NCI-H2107 (cell line): ENCODE results near the gene IQCE.
"Not testable (repeated sequence)": the region's sequence is repeated elsewhere in the genome, so short reads cannot be mapped to it uniquely, and the experiment has no call there.

Experiments
- DNase-seq: peaks from one replicate; lab custom pipeline; 2025; lab: John Stamatoyannopoulos, UW

IQCE gene

DNA sequence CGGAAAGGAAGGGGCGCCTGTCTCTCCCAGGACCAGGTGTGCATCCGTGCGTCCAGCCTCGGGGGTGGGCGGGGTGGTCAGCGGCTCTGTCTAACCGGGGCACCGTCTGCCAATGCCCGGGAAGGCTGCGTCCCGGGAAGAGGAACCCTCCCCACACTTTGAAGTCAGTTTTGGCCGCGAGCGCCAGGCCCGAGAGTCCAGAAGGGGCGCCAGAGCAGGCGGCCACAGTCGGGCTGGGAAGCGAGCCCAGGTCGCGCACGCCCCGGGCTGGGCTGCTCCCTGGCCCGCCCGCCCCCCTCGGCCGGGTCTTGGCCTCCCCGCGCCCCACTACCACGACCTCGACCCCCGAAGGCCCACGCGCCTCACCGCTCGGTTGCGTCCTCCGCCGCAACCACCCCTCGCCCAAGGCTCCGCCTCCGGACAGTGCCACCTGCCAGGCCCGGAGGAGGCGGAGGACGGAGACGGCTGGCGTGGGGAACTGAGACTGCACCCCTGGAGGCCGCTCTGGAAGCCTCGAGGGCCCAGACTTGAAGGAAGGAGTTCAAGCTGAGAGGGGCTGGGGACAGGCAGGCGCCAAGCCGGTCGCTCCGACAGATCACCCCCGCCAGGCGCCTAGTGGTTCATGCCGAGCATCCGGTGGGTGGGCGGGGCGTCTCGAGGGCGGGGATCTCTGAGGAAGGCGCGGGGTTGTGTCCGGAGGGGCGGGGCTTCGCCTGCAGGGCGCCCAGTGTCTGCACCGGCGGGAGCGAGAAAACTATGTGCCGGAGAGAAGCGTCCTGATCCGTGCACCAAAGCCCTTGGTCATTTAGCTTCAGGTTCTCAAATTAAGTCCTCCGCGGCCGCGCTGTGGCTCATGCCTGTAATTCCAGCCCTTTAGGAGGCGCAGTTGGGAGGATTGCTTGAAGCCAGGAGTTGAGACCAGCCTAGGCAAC lies 3.4 kb upstream of the IQCE start, which contains the start of gene BRAT1:
BRAT1 (minus strand) TSS at position 404 of the 932 bp plus-strand sequence. CDS start 1,093 bp downstream, outside the sequence.
- DNase-seq = peak; percentile 89

DNA sequence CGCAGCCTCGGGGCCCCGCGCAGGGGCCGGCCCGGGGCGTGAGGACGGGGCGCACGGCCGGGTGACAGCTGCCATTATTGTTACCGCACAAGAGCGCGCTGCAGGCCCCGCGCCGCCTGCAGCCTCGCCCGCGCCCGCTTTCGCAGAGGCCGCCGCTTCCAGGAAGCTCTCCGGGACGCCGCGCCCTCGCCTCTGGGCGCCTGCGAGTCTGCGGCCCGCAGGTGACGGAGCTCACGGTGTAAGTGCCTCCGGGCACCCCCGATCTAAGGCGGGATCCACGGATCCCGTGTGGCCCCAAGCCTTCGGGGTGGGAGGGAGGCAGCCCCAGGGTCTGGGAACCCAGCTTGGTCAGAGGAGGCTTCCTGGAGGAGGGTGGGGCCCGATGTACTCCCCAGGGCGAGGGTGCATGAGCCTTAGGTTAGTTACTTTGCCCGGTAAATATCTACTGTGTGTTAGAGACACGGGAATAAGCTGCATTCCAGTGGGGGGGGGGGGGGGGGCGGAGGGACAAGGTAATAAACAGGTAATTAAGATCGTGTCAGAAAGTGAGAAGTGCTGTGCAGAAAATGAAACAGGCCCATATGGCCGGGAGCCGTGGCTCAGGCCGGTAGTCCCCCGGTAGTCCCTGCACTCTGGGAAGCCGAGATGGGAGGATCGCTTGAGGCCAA lies 638 bp downstream of the IQCE start:
- no peak for DNase-seq

DNA sequence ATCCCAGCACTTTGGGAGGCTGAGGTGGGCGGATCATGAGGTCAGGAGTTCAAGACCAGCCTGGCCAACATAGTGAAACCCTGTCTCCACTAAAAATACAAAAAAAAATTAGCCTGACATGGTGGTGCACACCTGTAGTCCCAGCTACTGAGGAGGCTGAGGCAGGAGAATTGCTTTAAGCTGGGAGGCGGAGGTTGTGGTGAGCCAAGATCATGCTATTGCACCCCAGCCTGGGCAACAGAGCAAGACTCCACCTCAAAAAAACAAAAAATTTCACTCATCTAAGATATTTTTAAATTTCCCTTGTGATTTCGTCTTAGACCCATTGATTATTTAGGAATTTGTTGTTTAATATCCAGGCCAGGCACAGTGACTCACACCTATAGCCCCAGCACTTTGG lies 5.2 kb downstream of the IQCE start:
- not testable (repeated sequence) for DNase-seq

DNA sequence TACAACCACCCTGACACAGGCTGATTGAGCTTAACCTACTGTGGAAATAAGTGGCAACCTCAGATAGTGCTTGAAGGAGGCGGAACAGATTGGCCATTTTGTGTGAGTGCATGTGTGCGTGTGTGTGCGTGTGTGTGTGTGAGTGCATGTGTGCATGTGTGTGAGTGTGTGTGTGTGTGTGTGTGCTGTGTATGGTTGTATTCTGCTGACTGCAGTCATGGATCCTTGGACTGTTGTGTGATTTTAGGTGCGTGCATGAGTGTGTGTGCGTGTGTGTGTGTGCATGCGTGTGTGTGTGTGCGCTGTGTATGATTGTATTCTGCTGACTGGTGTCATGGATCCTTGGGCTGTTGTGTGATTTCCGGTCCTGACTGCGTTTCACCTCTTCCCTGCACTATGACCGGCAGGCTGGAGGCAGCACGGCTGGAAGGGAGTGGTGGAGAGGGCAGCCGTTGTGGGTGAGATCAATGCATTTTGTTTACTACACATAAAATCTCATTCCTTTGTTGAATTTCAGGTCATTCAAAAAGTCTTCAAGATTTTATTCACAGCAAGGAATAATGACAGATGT lies 6.3 kb downstream of the IQCE start:
- no peak for DNase-seq

DNA sequence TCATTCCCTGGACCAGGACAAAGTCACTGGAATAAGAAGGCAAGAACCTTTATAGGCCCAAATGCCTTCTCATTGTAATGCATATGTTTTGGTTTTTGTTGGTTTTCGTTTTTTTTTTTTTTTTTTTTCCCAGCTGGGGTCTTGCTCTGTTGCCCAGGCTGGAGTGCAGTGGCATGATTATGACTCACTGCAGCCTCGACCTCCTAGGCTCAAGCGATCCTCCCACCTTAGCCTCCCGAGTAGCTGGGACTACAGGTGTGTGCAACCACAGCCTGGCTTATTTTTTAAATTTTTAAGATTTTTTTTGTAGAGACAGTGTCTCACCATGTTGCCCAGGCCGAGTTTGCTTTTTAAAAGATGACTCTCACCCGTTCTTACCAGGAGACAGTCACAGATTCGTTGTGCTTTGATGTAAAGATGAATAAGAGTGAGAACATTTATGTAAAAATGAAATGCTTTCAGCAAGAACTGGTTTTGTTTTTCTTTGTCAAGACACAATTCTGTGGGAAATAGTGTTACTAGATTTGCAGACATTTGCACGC lies 7.6 kb downstream of the IQCE start:
- DNase-seq = no peak

DNA sequence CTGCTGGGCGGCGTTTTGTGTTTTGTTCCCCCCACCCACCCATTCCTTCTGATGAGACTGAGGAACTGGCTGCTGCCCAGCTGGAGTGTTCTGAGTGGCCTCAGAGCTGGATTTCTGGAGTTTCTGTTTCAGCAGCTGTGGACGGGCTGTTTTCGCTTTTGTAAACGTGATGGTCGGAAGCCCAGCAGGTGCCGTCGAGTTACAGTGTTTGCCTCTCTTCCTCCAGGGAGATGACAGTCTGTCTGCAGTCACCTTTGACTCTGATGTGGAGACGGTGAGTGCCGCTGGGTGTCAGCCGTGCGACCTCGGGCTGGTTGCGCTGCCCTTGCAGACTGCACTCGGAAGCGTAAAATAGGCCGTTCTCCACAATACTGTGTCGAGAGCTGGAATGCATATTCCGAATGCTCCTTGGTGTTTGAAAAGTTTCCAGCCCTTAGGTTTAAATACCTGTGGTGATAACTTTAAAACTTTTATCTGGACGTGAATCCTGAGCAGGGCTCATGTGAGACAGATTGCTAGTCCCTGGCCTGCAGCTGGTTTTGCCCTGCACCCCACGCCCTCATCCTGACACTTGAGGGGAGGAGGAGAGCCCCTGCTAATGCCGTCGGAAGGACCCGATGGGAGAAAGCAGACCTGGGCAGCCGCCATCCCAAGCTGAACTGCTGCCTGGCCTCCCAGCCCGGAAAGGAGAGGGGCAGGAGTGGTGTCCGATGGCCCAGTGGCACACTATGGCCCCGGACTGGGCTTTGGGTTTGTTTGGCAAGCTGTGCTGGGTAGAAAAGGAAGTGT lies 8.3 kb downstream of the IQCE start:
- DNase-seq = no peak

DNA sequence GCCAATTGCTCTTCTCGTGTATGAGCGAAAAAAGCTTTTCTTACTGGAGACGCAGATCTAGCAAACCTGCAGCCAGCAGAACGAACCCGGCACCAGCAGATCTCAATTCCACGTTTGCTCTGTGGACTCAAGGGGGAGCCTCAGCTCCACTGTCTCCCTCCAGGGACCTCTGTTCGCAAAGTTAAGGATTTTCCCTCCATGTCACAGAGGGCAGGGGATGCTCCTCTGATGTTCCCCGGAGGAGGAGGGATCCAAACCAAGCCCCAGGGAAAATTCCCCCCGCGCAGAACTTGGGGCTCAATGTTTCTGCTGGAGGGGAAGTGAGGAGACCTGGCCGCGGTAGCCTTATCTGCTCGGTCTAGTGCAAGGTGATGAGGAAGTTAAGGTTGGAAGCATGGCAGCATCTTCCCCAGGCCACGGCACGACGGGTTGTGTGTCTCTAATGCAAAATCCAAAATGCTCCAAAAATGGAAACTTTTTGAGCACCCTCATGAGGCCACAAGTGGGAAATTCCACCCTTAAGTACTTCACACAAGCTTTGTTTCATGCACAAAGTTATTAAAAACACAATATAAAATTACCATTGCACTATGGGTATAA lies 9.0 kb downstream of the IQCE start:
- no peak for DNase-seq

DNA sequence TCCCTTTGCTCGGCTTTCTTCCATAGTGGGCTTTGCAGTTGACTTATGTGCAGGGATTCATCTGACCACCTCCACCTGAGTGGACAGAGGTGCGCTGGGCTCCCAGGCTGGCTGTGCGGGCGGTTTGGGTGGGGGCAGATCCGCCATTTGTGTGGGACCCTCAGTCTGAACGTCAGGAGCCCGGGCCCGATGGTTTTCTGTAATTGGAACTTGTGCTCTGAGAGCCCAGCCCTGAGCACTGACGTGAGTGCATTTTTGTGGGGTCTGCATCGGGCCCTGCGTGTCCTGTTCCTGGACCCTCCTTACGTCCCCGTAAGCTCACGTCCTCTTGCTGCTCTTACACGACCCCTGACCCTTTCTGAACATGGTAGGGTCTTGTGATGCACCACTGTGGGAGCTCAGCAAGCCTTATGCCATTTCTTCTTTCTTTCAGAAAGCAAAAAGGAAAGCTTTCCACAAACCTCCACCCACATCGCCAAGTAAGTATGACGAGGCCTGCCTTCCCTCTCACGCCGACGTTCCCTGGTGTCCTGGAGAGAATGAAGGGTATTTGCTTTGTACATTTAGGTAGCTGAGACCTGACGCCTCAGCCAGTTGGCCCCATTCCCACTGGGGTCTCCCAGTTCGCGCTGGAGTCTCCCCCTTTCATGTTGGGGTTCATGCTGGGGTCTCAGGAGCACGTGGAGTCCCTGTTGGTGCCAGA lies 9.9 kb downstream of the IQCE start:
- DNase-seq = no peak

DNA sequence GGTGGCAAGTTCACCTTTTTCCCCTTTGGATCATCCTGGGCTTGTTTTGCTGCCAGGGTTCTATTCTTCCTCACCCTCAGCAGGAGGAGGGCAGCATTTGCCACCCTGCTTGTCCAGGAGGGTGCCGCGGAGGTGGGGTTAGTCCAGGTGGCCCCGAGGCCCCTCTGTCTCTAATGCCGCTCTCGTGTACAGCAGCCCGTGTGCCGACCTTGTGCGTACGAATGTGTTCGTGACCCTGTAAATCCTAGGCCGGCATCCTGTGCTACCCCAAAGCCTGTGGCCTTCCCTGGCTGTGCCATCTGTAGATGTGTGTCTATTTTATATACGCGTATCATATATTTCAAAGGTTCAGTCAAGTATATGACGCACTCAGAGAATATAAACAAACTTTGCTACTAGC lies 10.6 kb downstream of the IQCE start:
- no peak for DNase-seq

DNA sequence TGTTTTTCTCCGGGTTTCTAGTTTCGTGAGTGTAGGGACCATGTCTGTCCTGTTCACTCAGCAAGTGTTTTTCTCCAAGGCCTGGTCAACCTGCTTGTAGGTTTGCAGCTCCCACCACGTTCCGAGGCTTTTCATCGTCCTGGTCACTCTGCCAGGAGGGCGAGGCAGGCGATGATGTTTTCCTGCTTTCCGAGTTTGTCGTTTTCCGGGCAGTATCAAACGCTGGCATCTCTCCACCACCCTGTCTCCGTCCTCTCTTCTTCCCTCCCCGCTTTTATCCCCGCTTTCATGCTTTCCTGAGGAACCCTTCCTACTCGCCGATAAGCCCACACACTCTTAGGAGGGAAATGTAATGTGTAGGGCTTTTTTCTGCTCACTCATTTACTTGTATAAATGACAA lies 11.2 kb downstream of the IQCE start:
- DNase-seq = no peak

DNA sequence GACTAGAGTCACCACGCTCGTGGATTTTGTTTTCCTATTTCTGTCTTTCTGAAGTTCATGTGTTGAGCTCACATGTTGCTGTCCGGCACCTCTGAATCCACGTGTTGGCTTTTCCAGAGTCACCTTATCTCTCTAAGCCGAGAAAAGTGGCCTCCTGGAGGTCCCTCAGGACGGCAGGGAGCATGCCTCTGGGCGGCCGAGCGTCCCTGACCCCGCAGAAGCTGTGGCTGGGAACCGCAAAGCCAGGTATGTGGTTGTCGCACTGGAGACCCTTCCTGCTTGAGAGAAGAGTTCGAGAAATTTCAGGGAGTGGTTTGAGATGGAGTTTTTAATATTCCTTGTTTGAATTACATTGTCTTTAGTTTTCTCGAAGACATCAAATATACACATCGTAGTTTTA lies 12.6 kb downstream of the IQCE start:
- no peak for DNase-seq

DNA sequence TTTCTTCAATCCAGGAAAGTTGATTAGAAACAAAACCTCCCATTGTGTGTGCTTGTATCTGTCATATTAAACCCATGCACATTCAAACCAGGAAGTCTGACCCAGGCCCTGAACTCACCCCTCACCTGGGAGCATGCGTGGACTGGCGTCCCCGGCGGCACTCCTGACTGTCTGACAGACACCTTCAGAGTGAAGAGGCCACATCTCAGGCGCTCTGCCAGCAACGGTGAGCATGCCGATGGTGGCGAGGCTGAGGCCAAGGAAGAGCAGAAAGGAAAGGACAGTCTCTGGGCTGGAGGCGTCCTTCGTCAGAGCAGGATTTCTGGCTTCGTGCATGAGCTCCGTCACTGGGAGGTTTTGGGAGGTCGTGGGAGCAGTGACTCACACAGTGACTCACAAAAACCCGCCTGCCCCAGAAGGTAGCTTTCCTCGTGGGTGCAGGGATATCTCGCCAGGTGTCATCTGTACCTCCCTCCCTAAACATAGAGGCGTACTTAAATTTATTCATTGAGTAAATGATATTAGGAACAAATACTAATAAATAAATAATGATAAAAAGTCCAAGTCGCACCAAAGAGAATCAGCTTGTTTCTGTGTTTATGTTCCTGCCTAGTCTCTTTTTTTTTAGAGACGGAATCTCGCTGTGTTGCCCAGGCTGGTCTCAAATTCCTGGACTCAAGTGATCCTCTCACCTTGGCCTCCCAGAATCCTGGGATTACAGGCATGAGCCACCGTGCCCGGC lies 13.5 kb downstream of the IQCE start:
- DNase-seq = no peak

DNA sequence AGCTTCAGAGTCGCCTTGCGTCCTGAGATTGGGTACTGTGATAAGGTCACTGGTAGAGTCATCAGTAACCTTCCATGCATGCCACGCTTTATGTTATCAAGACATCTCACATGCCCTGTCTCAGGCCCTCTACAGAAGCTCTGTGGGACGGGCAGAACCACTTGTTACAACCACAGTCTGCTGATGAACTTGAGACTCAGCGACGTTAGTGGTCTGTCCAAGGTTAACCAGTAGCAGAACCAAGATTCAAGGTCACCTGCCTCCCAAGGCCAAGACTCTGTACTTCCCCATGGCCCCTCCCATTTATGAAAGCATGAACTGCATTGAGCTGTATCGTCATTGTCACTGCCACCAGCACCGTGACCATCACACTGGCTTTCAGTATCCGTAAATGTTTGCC lies 15.0 kb downstream of the IQCE start:
- DNase-seq = no peak

DNA sequence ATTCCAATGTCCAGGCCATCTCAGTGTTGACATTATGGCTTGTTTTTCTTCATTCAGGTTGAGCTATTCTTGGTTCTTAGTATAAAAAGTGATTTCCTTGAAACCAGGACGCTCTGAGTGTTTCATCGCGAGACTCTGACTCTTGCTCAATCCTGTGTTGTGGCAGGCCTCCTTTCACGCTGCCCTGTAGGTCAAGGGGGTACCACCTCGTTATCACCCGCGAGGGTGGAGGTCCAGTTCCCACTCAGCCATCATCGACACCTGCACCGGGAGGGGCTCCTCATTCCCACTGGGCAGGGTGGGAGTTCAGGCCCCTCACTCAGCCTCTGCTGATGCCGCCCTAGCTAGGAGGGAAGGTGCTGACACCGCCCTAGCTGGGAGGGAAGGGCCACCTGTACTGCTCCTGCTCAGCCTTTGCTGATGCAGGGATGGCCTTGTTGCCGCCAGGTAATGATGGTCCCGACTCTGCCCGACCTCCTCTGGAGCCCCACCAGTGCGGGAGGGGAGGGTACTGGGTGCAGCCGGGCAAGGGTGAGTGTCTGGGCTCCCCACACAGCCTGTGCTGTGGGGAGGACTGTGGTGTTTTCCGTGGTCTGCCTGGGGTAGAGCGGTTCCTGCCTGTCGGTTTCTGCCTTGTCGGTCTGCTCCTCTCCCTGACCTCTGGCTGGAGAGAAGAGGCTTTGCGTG lies 16.4 kb downstream of the IQCE start:
- no peak for DNase-seq

DNA sequence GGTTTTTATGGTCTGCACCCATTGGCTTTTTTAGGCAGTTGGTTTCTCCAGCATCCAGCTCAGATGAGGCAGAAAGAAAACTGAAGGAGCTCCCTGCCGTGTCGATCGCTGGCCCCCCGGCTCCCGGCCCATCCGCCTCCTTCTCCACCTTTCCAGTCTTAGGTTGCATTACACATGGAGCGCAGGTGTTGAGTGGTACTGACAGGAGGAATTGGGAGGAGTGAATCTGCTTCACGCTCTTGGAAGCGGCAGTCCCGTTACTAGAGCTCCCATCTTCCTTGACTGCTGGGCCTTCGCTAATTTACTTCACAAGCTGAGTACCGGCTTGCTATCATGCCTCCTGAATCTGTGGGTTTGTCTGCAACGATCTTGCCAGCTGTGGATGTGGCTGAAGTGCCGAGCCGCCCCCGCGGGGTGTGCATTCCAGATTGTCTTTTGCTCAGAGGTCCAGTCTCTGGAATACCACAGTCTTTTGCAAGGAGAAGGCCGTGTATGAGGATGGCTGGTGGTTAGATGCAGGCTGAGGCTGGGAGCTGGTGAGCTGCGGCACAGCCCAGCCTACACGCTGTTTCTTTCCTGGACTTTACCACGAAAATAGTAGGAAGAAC lies 17.1 kb downstream of the IQCE start:
- no peak for DNase-seq

DNA sequence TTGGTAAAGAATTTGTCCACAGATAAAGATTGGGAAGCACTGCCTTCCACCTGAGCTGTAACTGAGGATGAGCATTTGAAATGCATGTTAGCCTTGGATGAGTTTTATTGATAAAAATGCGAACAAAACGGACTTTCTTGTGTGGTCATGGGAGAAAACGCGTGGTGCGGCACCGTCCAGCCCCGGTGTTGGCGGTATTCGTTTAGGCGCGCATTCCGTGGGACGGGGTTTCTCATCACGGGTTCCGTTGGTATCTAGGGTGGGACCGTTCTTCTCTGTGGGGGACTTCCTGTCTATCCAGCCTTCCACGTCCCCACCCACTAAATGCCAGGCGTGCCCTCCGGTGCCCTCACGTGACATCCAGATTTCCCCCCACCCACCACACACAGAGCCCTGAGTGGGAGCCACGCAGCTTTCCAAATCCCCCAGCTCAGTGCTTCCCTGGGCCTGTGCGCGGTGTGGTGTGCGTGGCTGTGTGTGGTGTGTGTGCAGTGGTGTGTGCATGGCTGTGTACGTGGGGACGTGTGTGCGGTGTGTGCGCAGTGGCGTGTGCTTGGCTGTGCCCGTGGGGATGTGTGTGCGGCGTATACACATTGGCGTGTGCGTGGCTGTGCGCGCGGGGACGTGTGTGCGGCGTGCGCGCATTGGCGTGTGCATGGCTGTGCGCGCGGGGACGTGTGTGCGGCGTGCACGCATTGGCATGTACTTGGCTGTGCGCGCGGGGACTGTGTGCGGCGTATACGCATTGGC lies 18.1 kb downstream of the IQCE start:
- no peak for DNase-seq

DNA sequence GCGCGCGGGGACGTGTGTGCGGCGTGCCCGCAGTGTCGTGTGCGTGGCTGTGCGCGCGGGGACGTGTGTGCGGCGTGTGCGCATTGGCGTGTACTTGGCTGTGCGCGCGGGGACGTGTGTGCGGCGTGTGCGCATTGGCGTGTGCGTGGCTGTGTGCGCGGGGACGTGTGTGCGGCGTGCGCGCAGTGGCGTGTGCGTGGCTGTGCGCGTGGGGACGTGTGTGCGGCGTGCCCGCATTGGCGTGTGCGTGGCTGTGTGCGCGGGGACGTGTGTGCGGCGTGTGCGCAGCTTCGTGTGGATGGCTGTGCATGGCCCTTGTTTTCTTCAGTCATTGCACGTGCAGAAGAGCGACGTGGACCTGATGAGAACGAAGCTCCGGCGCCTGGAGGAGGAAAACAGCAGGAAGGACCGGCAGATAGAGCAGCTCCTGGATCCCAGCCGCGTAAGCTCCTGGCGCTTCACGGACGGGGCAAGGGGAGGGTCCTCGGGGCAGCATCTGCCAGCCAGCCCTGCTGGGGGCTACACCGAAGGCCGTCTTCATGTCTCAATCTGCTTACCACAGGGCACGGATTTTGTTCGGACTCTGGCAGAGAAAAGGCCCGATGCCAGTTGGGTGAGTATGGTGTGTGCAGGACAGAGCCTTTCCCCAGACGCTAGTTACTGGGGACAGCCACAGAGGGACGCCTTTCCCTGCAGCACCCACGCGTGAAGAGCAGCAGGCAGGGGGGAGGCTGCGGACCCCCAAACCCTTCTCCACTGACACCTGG lies 19.3 kb downstream of the IQCE start:
- DNase-seq = no peak

DNA sequence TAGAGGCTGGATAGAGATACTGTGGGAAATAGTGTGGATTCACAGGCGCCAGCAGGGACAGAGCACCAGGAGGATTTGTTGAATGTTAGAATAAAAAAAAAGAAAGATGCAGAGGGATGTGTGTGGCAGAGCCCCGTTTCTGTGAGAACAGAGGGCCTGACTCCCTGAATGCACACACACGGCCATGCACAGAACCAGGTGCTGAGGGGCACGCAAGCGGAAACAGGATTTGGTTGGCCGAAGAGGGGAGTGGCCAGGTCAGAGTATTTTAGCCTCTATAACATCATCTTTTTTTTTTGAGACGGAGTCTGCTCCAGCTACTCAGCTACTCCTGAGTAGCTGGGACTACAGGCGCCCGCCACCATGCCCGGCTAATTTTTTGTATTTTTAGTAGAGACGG lies 21.9 kb downstream of the IQCE start:
- DNase-seq = no peak
